ENCODE measurements around the gene COPG1. TPM values are rescaled to one million over a fixed set of nuclear protein-coding genes. Genes with fewer than 3 reads are reported as not detected.

Gene COPG1
- total RNA-seq, 4 donors from 2014 or later = 35.6 to 409 (median 118) TPM

GRCh38 chr3:129233538-129233937 is 15.9 kb upstream of the COPG1 start:
- Histone ChIP-seq H3K27me3 (no peaks in the 10 kb centered on the region), H3K4me3 (no peak overlapping the region), H3K36me3 (no peaks in the 10 kb centered on the region), H3K27ac (no peak overlapping the region), H3K9me3 (no peaks in the 10 kb centered on the region), H3K4me1 (no peaks in the 10 kb centered on the region)
- DNase-seq = no peak
- TF ChIP-seq CTCF (IDR thresholded peaks at IDR 0.05) = no peak
- no peak for TF ChIP-seq POLR2A (IDR thresholded peaks at IDR 0.05)
- intact Hi-C loops (cut with DNase I; ENCODE audit: low total_unique reads) = no loop called here

- H3K9me3 ChIP-seq = no peaks in the 10 kb centered on the region
- DNase-seq = no peak
- H3K36me3 ChIP-seq = no peaks in the 10 kb centered on the region
- no peak overlapping the region for H3K4me3 ChIP-seq
- H3K27ac ChIP-seq = no peak overlapping the region
- TF ChIP-seq POLR2A (IDR thresholded peaks at IDR 0.05) (no peak), CTCF (IDR thresholded peaks at IDR 0.05) (no peak)
- no peaks in the 10 kb centered on the region for H3K27me3 ChIP-seq
- intact Hi-C loops (cut with DNase I; ENCODE audit: low total_unique reads) = no loop called here
- H3K4me1 ChIP-seq = no peaks in the 10 kb centered on the region
Measured at GRCh38 chr3:129234441-129234840, 15.0 kb upstream of the COPG1 start.

- H3K36me3 ChIP-seq = no peaks in the 10 kb centered on the region
- H3K27me3 ChIP-seq = no peaks in the 10 kb centered on the region
- intact Hi-C loops (cut with DNase I; ENCODE audit: low total_unique reads) = no loop called here
- DNase-seq = no peak
- no peaks in the 10 kb centered on the region for H3K4me1 ChIP-seq
- TF ChIP-seq CTCF (IDR thresholded peaks at IDR 0.05) (no peak), POLR2A (IDR thresholded peaks at IDR 0.05) (no peak)
- no peak overlapping the region for H3K27ac ChIP-seq
- H3K9me3 ChIP-seq = no peaks in the 10 kb centered on the region
- H3K4me3 ChIP-seq = no peak overlapping the region
Measured at GRCh38 chr3:129235344-129235917, 14.0 kb upstream of the COPG1 start.

GRCh38 chr3:129238945-129239705 is 10.3 kb upstream of the COPG1 start:
- Histone ChIP-seq H3K4me1 (no peaks in the 10 kb centered on the region), H3K9me3 (no peaks in the 10 kb centered on the region), H3K27me3 (no peaks in the 10 kb centered on the region), H3K4me3 (no peak overlapping the region), H3K27ac (no peak overlapping the region), H3K36me3 (no peaks in the 10 kb centered on the region)
- intact Hi-C loops (cut with DNase I; ENCODE audit: low total_unique reads) = no loop called here
- TF ChIP-seq CTCF (IDR thresholded peaks at IDR 0.05) (no peak), POLR2A (IDR thresholded peaks at IDR 0.05) (no peak)
- DNase-seq = no peak

- no peak for TF ChIP-seq CTCF (IDR thresholded peaks at IDR 0.05)
- TF ChIP-seq POLR2A (IDR thresholded peaks at IDR 0.05) = no peak
- Histone ChIP-seq H3K4me1 (no peaks in the 10 kb centered on the region), H3K9me3 (no peaks in the 10 kb centered on the region), H3K4me3 (no peak overlapping the region), H3K36me3 (no peaks in the 10 kb centered on the region), H3K27me3 (no peaks in the 10 kb centered on the region), H3K27ac (no peak overlapping the region)
- no peak for DNase-seq
- intact Hi-C loops (cut with DNase I; ENCODE audit: low total_unique reads) = no loop called here
Measured at GRCh38 chr3:129239991-129240390, 9.4 kb upstream of the COPG1 start.

All from uterus (tissue), 4 donors.